Endothelial cell of umbilical vein (primary cell): Measurements from ENCODE around the gene PLCD3. TPM values are rescaled to one million over a fixed set of nuclear protein-coding genes. Genes with fewer than 3 reads are reported as not detected.

ENCODE experiments used
- BruUV-seq: library from RNA; stranded (reverse); fragments of 400-500 nt; replicated peaks from 2 replicates; lab custom pipeline; 2021; lab: Mats Ljungman, UMichigan
- CTCF ChIA-PET: fragments of 300-600, 350-600 bp; sonication (Branson Sonifier 250); formaldehyde crosslinking; loops from one replicate; lab custom pipeline; 2021; ENCODE audit warnings: antibody characterized with exemption, inconsistent platforms; lab: Charles Lee
- POLR2A ChIA-PET: fragments of 300-600, 350-600 bp; sonication (Branson Sonifier 250); formaldehyde crosslinking; loops from one replicate; lab custom pipeline; 2021; ENCODE audit warnings: antibody characterized with exemption, inconsistent platforms; lab: Charles Lee
- DNase-seq: peaks from one replicate; pipeline ENCODE4 v3.0.0-alpha.2; 2011; ENCODE audit warnings: low read depth, low spot score
- FAIRE-seq: peaks from 2 replicates; lab custom pipeline; 2011; peaks lifted over from hg19 to GRCh38; lab: Jason Lieb, UNC
- H2AFZ ChIP-seq: 2 replicates; pipeline ENCODE4 v1.6.0; 2012; ENCODE audit warnings: low read depth, low read length, control low read depth, inconsistent platforms
- H3K27ac ChIP-seq: 2 replicates; pipeline ENCODE4 v1.5.1; 2011; ENCODE audit warnings: low read depth, mild to moderate bottlenecking, control low read depth, low read length, moderate library complexity; ENCODE audit not compliant: insufficient read depth
- H3K27me3 ChIP-seq, 2 experiments: 2 replicates each; pipeline versions ENCODE4 v1.6.0 to v1.6.1; 2011; ENCODE audit warnings: low read length in 2 of 2, mixed read lengths in 1 of 2; ENCODE audit not compliant: control insufficient read depth in 2 of 2, insufficient read depth in 2 of 2
- H3K36me3 ChIP-seq, 2 experiments: 2 replicates in 1 of 2; 3 replicates in 1 of 2; pipeline ENCODE4 v1.5.1; 2011; ENCODE audit warnings: low read length in 2 of 2, mild to moderate bottlenecking in 1 of 2, moderate library complexity in 1 of 2; ENCODE audit not compliant: control insufficient read depth in 2 of 2, insufficient read depth in 2 of 2; ENCODE audit errors: extremely low read depth in 1 of 2
- H3K4me1 ChIP-seq: 3 replicates; pipeline ENCODE4 v1.5.1; 2011; ENCODE audit warnings: mild to moderate bottlenecking, low read length; ENCODE audit not compliant: control insufficient read depth, insufficient read depth; ENCODE audit errors: extremely low read depth
- H3K4me2 ChIP-seq: 2 replicates; pipeline ENCODE4 v1.6.1; 2011; ENCODE audit warnings: low read length, control low read depth, mixed read lengths; ENCODE audit not compliant: insufficient read depth
- H3K4me3 ChIP-seq, 3 experiments: fragments of 200-600 bp in 1 of 3; sonication (generic), shearing (Covaris generic) in 1 of 3; replicated peaks in 1 of 3; 2 replicates each; pipeline ENCODE4 v1.5.1; 2011 to 2016; ENCODE audit warnings: control low read depth in 3 of 3, low read length in 3 of 3, mild to moderate bottlenecking in 2 of 3, inconsistent platforms in 1 of 3, low read depth in 1 of 3, moderate library complexity in 1 of 3; ENCODE audit not compliant: insufficient read depth in 1 of 3
- H3K79me2 ChIP-seq: 2 replicates; pipeline ENCODE4 v1.6.0; 2012; ENCODE audit warnings: low read length, inconsistent platforms; ENCODE audit not compliant: control insufficient read depth, insufficient read depth
- H3K9ac ChIP-seq: replicated peaks from 2 replicates; pipeline ENCODE3; 2011; ENCODE audit warnings: low read length, control low read depth; ENCODE audit not compliant: insufficient read depth; ENCODE audit errors: extremely low read depth
- H3K9me1 ChIP-seq: replicated peaks from 3 replicates; pipeline ENCODE4 v1.6.0; 2011; ENCODE audit warnings: mild to moderate bottlenecking, low read length; ENCODE audit not compliant: control insufficient read depth, insufficient read depth; ENCODE audit errors: extremely low read depth
- H3K9me3 ChIP-seq: replicated peaks from 2 replicates; pipeline ENCODE4 v1.5.1; 2012; ENCODE audit warnings: low read length, inconsistent platforms; ENCODE audit not compliant: control insufficient read depth, insufficient read depth
- H4K20me1 ChIP-seq: replicated peaks from 2 replicates; pipeline ENCODE3; 2011; ENCODE audit warnings: mild to moderate bottlenecking, low read length; ENCODE audit not compliant: control insufficient read depth, insufficient read depth; ENCODE audit errors: extremely low read depth
- EZH2 ChIP-seq: IDR thresholded peaks from 2 replicates; pipeline ENCODE4 v1.6.1; 2012; ENCODE audit warnings: borderline replicate concordance, low read depth, mild to moderate bottlenecking, moderate library complexity, low read length, inconsistent platforms; ENCODE audit not compliant: severe bottlenecking
- FOS ChIP-seq: IDR thresholded peaks from 2 replicates; pipeline ENCODE4 v1.6.1; 2011; ENCODE audit warnings: mild to moderate bottlenecking, low read length, moderate library complexity, borderline replicate concordance; ENCODE audit not compliant: insufficient read depth
- GATA2 ChIP-seq: IDR thresholded peaks from 2 replicates; pipeline ENCODE4 v1.7.0; 2011; ENCODE audit warnings: low read depth, mild to moderate bottlenecking, moderate library complexity, mixed read lengths, low read length; ENCODE audit not compliant: insufficient read length, insufficient read depth
- JUN ChIP-seq: IDR thresholded peaks from 2 replicates; pipeline ENCODE4 v1.6.1; 2011; ENCODE audit warnings: borderline replicate concordance, low read depth; ENCODE audit not compliant: insufficient read length, insufficient read depth
- MYC ChIP-seq: IDR thresholded peaks from one replicate; pipeline ENCODE4 v1.6.1; 2011; ENCODE audit warnings: mild to moderate bottlenecking, low read depth, low read length
- POLR2A ChIP-seq: IDR thresholded peaks from 2 replicates; pipeline ENCODE4 v1.6.1; 2012; ENCODE audit warnings: low read depth, mild to moderate bottlenecking, control low read depth, low read length
- POLR2AphosphoS5 ChIP-seq: IDR thresholded peaks from 2 replicates; pipeline ENCODE4 v1.6.1; 2012; ENCODE audit warnings: low read depth, mild to moderate bottlenecking, control low read depth, low read length, moderate library complexity; ENCODE audit not compliant: insufficient read depth
- dilution Hi-C: fragments of 300-500 bp; cut with MboI; formaldehyde crosslinking; loops from one replicate; pipeline ENCODE4 v1.15.0; 2019; ENCODE audit warnings: low sequenced_read_pairs; ENCODE audit not compliant: extremely low pct_ligation_motif_present
- intact Hi-C: fragments of 100-400 bp; cut with micrococcal nuclease; formaldehyde crosslinking; loops from one replicate; pipeline ENCODE4 v1.10.0; 2022
- polyA plus RNA-seq, 4 experiments: library from polyadenylated mRNA; depleted of rRNA in 3 of 4; stranded (reverse) in 3 of 4; unstranded in 1 of 4; fragments of >200 nt; gene quantifications; 2 replicates each; pipeline versions ENCODE4 v1.2.1 to v1.2.3, GENCODE V29; 2011 to 2012; ENCODE audit warnings: missing spikeins in 1 of 4
- total RNA-seq: library from RNA; stranded (reverse); gene quantifications from 2 replicates; pipeline ENCODE4 v1.2.3, GENCODE V29; 2021
- TF ChIP-seq, protein P1 (sequence below): IDR thresholded peaks from 2 replicates; pipeline ENCODE4 v1.6.1; 2011; ENCODE audit not compliant: insufficient read depth, insufficient read length
- TF ChIP-seq, protein P2 (sequence below), 2 donors: IDR thresholded peaks; 1 replicate in 1 of 2; 2 replicates in 1 of 2; pipeline ENCODE4 v1.5.1; 2011; ENCODE audit warnings: low read length in 2 of 2, mild to moderate bottlenecking in 2 of 2, moderate library complexity in 2 of 2, control low read depth in 1 of 2, inconsistent platforms in 1 of 2, low read depth in 1 of 2; ENCODE audit not compliant: insufficient read depth in 1 of 2; ENCODE audit errors: extremely low read depth in 1 of 2

The PLCD3 gene
- total and polyA plus RNA-seq, 2 donors (not counting 3 experiments of a cell fraction or from before 2014, with no cell fraction given), result 30.4 to 43.1 TPM

DNA sequence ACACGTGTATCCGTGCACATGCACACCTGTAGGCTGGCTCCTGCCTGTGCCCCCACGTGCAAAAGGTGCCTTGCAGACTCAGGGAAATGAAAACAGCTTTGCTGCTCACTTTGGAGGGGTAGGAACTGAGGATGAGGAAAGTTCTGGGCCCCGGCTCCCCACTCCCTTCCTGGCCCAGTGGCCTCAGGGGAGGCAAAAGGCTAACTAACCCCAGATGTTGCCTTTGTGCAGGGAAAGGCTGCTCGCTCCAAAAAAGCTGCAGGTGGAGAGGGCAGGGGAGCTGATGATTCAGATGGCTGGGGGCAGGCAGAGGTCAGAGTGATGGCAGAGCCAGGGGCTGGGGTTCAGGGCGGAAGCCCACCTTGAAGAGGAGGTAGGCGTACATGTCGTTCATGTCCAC is 12.4 kb downstream of the PLCD3 start:
- H3K9me3 ChIP-seq, result no peaks in the 10 kb centered on the region
- no peak for TF ChIP-seq GATA2
- no peak for TF ChIP-seq EZH2
- no peak for TF ChIP-seq MYC
- no peak for TF ChIP-seq POLR2AphosphoS5
- no peak for TF ChIP-seq POLR2A
- TF ChIP-seq FOS, result no peak
- TF ChIP-seq, protein P1, sequence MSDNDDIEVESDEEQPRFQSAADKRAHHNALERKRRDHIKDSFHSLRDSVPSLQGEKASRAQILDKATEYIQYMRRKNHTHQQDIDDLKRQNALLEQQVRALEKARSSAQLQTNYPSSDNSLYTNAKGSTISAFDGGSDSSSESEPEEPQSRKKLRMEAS, result no peak
- no peak for TF ChIP-seq JUN
- TF ChIP-seq, protein P2, sequence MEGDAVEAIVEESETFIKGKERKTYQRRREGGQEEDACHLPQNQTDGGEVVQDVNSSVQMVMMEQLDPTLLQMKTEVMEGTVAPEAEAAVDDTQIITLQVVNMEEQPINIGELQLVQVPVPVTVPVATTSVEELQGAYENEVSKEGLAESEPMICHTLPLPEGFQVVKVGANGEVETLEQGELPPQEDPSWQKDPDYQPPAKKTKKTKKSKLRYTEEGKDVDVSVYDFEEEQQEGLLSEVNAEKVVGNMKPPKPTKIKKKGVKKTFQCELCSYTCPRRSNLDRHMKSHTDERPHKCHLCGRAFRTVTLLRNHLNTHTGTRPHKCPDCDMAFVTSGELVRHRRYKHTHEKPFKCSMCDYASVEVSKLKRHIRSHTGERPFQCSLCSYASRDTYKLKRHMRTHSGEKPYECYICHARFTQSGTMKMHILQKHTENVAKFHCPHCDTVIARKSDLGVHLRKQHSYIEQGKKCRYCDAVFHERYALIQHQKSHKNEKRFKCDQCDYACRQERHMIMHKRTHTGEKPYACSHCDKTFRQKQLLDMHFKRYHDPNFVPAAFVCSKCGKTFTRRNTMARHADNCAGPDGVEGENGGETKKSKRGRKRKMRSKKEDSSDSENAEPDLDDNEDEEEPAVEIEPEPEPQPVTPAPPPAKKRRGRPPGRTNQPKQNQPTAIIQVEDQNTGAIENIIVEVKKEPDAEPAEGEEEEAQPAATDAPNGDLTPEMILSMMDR (IDR thresholded peaks at IDR 0.05; ENCODE audit: extremely low read depth in 1 of 2, insufficient read depth in 1 of 2, low read depth in 1 of 2, low read length in 2 of 2), result no peak
- no peak overlapping the region for H3K4me3 ChIP-seq
- DNase-seq, result no peak
- no peaks in the 10 kb centered on the region for H3K79me2 ChIP-seq
- no peaks in the 10 kb centered on the region for H3K9me1 ChIP-seq
- H3K27me3 ChIP-seq, result no peaks in the 10 kb centered on the region
- ChIA-PET CTCF (interaction anchor here (1.4 to 6.9 kb wide), 2 partner anchors 11 to 15 kb away, joined by 4 to 34 read pairs; partner anchors contain the start of gene ACBD4), POLR2A (no interaction called here)
- no peak overlapping the region for H3K27ac ChIP-seq
- peaks cover 0 to 2% of the 10 kb centered on the region in 2 experiments for H3K36me3 ChIP-seq
- H2AFZ ChIP-seq, result no peak overlapping the region
- no TSS peak for BruUV-seq
- no peaks in the 10 kb centered on the region for H4K20me1 ChIP-seq
- dilution Hi-C loops (no loop called here), intact Hi-C loops (no loop called here)
- no peak overlapping the region for H3K9ac ChIP-seq
- no peak for FAIRE-seq
- peaks cover 14% of the 10 kb centered on the region for H3K4me1 ChIP-seq
- H3K4me2 ChIP-seq, result no peak overlapping the region
